ENCODE results near the gene PRR19. TPM values are rescaled to one million over a fixed set of nuclear protein-coding genes. Genes with fewer than 3 reads are reported as not detected.

The PRR19 gene
- total and polyA plus RNA-seq, 10 donors = 0.33 to 1.2 (median 0.54) TPM; not detected in 2

DNA sequence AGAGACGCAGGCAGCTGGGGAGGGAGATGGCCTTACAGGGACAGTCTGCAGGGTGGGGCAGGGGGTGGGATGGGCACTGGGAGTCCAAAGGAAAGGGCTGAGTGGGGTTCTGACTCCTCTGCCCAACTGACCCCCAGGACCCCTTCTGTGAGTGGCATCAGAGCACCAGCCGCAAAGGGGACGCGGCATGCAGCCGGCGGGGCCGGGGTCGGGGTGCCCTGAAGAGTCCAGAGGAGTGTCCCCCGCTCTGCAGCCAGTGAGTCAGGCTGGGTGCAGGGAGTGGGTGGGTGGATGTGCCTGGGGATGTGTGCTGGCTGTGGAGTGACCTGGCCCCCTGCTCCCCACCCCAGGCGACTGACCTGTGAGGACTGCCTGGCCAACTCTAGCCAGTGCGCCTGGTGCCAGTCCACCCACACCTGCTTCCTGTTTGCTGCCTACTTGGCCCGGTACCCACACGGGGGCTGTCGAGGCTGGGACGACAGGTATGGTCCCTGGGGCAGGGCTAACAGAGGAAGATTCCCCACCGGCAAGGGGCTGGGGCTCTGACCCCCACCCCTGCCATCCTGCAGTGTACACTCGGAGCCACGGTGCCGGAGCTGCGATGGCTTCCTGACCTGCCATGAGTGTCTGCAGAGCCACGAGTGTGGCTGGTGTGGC, 49.3 kb downstream of the PRR19 start:
- WGBS, 5 donors = 81 to 93% (median 90%) methylated on average over 11 to 21 of the region's 21 CpGs
- intact Hi-C loops (cut with DNase I; ENCODE audit: low total_unique reads) = no loop called here
- DNase-seq = no peak
- H3K27me3 ChIP-seq (replicated peaks in 1 of 7) = no peaks in the 10 kb centered on the region
- TF ChIP-seq POLR2A (IDR thresholded peaks at IDR 0.05) (no peak), POLR2AphosphoS5 (IDR thresholded peaks at IDR 0.05) (no peak)
- TF ChIP-seq, protein P1, sequence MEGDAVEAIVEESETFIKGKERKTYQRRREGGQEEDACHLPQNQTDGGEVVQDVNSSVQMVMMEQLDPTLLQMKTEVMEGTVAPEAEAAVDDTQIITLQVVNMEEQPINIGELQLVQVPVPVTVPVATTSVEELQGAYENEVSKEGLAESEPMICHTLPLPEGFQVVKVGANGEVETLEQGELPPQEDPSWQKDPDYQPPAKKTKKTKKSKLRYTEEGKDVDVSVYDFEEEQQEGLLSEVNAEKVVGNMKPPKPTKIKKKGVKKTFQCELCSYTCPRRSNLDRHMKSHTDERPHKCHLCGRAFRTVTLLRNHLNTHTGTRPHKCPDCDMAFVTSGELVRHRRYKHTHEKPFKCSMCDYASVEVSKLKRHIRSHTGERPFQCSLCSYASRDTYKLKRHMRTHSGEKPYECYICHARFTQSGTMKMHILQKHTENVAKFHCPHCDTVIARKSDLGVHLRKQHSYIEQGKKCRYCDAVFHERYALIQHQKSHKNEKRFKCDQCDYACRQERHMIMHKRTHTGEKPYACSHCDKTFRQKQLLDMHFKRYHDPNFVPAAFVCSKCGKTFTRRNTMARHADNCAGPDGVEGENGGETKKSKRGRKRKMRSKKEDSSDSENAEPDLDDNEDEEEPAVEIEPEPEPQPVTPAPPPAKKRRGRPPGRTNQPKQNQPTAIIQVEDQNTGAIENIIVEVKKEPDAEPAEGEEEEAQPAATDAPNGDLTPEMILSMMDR (IDR thresholded peaks at IDR 0.05 in 8 of 11, conservative IDR thresholded peaks at IDR 0.05 in 3 of 11) = no peak
- H3K4me1 ChIP-seq = peaks cover 0 to 11% (median 0%) of the 10 kb centered on the region in 6 donors
- no peak overlapping the region for H3K27ac ChIP-seq
- no peak overlapping the region for H3K4me3 ChIP-seq
- H3K36me3 ChIP-seq = peaks cover 0 to 92% (median 21%) of the 10 kb centered on the region in 6 donors
- H3K9me3 ChIP-seq = no peaks in the 10 kb centered on the region

DNA sequence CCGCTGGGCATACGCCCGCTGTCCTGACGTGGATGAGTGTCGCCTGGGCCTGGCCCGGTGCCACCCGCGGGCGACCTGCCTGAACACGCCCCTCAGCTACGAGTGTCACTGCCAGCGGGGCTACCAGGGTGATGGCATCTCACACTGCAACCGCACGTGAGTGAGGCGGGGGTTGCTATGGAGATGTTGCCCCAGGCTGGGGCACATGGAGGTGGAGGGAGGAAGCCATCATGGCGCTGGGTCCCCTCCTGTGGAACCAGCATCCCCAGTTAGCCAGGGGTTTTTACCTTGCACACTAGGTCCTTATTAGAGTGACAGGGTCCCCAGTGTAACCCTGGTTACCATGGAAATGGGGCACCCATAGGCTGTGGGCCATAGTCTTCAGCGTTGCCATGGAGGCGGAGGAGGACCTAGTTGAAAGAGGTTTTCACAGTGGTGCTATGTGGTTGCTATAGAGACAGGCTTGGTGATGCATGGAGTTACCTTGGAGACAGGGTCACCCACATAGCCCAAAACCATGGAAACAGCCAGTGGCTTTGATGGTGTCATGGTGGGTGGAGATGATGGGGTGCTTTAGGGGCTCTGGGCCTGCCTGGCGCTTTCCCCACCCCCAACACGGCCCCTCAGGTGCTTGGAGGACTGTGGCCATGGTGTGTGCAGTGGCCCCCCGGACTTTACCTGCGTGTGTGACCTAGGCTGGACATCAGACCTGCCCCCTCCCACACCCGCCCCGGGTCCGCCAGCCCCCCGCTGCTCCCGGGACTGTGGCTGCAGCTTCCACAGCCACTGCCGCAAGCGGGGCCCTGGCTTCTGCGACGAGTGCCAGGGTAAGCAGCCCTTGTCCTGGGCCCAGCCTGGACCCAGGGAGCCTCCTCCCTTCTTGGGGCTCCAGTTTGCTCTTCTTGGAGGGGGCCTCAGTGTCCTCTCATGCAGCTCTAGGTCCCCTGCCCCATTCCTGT, 50.6 kb downstream of the PRR19 start:
- H3K36me3 ChIP-seq = peaks cover 0 to 97% (median 32%) of the 10 kb centered on the region in 6 donors
- no peak overlapping the region for H3K27ac ChIP-seq
- no peak overlapping the region for H3K4me3 ChIP-seq
- H3K4me1 ChIP-seq = peaks cover 0 to 3% (median 0%) of the 10 kb centered on the region in 6 donors
- H3K9me3 ChIP-seq = no peaks in the 10 kb centered on the region
- no peaks in the 10 kb centered on the region for H3K27me3 ChIP-seq (replicated peaks in 1 of 7)
- TF ChIP-seq POLR2A (IDR thresholded peaks at IDR 0.05) (no peak), POLR2AphosphoS5 (IDR thresholded peaks at IDR 0.05) (no peak)
- TF ChIP-seq, protein P1 (IDR thresholded peaks at IDR 0.05 in 8 of 11, conservative IDR thresholded peaks at IDR 0.05 in 3 of 11) = no peak
- 84 to 96% (median 93%) methylated on average over 17 to 31 of the region's 31 CpGs for WGBS, 5 donors
- DNase-seq = no peak
- intact Hi-C loops (cut with DNase I; ENCODE audit: low total_unique reads) = no loop called here

DNA sequence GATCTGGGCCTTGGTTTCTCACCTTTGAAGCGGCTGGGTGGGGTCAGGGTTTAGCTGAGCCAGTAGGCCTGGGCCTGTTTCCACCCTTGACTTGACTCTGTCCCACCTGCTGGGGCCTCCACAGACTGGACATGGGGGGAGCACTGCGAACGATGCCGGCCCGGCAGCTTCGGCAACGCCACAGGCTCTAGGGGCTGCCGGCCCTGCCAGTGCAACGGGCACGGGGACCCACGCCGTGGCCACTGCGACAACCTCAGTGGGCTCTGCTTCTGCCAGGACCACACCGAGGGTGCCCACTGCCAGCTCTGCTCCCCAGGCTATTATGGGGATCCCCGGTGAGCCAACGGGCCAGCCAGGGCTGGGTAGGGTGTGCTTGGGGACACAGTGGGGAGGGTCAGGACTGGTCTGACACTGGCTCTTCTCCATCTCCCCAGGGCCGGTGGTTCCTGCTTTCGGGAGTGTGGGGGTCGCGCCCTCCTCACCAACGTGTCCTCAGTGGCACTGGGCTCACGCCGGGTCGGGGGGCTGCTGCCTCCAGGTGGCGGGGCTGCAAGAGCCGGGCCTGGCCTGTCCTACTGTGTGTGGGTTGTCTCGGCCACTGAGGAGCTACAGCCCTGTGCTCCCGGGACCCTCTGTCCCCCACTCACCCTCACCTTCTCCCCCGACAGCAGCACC, 51.5 kb downstream of the PRR19 start:
- Histone ChIP-seq H3K9me3 (no peaks in the 10 kb centered on the region), H3K27me3 (replicated peaks in 1 of 7) (no peaks in the 10 kb centered on the region), H3K36me3 (peaks cover 0 to 97% (median 36%) of the 10 kb centered on the region in 6 donors), H3K4me3 (no peak overlapping the region), H3K4me1 (no peaks in the 10 kb centered on the region), H3K27ac (no peak overlapping the region)
- intact Hi-C loops (cut with DNase I; ENCODE audit: low total_unique reads) = no loop called here
- TF ChIP-seq POLR2A (IDR thresholded peaks at IDR 0.05) (no peak), POLR2AphosphoS5 (IDR thresholded peaks at IDR 0.05) (no peak)
- TF ChIP-seq, protein P1 (IDR thresholded peaks at IDR 0.05 in 8 of 11, conservative IDR thresholded peaks at IDR 0.05 in 3 of 11) = no peak
- 92 to 97% (median 96%) methylated on average over 10 to 29 of the region's 29 CpGs for WGBS, 5 donors
- DNase-seq = no peak
